IPS-18a (cell line): ENCODE measurements around the gene TUBGCP4.

Experiments used
- H3K27ac ChIP-seq: one replicate; pipeline ENCODE4 v1.5.1; 2013; ENCODE audit warnings: low read length
- H3K27me3 ChIP-seq: one replicate; pipeline ENCODE4 v1.6.1; 2013; ENCODE audit warnings: mild to moderate bottlenecking, low read length; ENCODE audit not compliant: control insufficient read depth, insufficient read depth
- H3K36me3 ChIP-seq: one replicate; pipeline ENCODE4 v1.6.1; 2013; ENCODE audit warnings: low read depth, low read length; ENCODE audit not compliant: control insufficient read depth
- H3K4me1 ChIP-seq: one replicate; pipeline ENCODE4 v1.6.1; 2013; ENCODE audit warnings: low read depth, low read length; ENCODE audit not compliant: control insufficient read depth
- H3K4me3 ChIP-seq: one replicate; pipeline ENCODE4 v1.5.1; 2013; ENCODE audit warnings: low read length
- H3K9ac ChIP-seq: one replicate; pipeline ENCODE4 v1.6.1; 2013; ENCODE audit warnings: mild to moderate bottlenecking, low read length, moderate library complexity
- H3K9me3 ChIP-seq: one replicate; pipeline ENCODE4 v1.6.1; 2013; ENCODE audit warnings: low read depth, low read length; ENCODE audit not compliant: control insufficient read depth

The TUBGCP4 gene, protein sequence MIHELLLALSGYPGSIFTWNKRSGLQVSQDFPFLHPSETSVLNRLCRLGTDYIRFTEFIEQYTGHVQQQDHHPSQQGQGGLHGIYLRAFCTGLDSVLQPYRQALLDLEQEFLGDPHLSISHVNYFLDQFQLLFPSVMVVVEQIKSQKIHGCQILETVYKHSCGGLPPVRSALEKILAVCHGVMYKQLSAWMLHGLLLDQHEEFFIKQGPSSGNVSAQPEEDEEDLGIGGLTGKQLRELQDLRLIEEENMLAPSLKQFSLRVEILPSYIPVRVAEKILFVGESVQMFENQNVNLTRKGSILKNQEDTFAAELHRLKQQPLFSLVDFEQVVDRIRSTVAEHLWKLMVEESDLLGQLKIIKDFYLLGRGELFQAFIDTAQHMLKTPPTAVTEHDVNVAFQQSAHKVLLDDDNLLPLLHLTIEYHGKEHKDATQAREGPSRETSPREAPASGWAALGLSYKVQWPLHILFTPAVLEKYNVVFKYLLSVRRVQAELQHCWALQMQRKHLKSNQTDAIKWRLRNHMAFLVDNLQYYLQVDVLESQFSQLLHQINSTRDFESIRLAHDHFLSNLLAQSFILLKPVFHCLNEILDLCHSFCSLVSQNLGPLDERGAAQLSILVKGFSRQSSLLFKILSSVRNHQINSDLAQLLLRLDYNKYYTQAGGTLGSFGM

DNA sequence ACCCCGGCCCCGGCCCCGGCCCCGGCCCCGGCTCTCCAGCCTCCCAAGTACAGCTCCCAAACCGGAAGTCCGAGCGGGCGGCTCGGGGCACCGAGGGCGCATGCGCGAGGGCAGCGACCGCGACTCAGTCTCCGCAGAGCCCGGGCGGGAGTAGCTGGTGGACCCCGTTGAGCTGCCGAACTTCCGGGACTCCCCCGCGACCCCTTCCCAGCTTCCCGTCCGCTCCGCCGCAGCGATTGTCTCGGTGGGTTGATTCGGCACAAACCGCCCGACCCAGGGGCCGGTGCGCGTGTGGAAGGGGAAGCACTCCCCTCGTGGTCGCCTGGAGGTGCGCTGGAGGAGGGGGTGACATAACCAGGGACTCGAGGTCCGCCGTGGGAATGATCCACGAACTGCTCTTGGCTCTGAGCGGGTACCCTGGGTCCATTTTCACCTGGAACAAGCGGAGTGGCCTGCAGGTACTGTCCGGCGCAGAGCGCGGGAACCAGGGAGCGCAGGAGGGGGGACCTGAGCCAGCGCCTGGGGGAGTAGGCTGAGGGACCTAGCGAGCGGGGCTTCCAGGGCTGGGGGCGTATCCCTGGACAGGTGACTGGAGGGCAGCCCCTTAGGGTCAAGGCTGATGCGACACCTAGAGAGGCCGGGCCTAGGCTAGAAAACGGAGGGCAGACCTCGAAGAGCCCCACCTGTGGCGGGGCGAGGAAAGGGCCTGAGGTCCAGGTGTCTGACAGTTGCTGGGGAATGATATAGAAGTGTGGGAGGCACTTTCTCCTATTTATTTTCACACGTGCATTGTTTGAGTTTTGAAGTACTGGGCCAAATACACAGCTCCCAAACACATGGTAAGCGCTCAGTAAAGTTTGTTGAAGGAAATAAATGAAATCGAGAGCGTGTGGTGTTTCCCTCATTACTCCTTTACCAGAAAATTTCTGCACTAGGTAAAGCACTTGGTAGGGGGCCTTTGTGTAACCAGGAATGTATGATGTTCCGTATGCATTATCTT is at the start of gene TUBGCP4, which contains the start of gene ZSCAN29:
TUBGCP4 (plus strand) TSS at position 127 of the 1,000 bp plus-strand sequence; CDS start at position 381, 254 bp downstream.
ZSCAN29 (minus strand) TSS at position 69 of the 1,000 bp plus-strand sequence. CDS start 1,130 bp downstream, outside the sequence.
- Histone ChIP-seq H3K9me3 (no peaks in the 10 kb centered on the region), H3K36me3 (peaks cover 25% of the 10 kb centered on the region), H3K27ac (no peak within 1 kb of the TSS), H3K9ac (peak within 1 kb of the TSS; percentile 85), H3K4me1 (peaks cover 16% of the 10 kb centered on the region), H3K4me3 (peak within 1 kb of the TSS; percentile 96), H3K27me3 (no peaks in the 10 kb centered on the region)

GRCh38 chr15:43325039-43325684 is 45.7 kb upstream of the TUBGCP4 start:
- Histone ChIP-seq H3K36me3 (peaks cover 6% of the 10 kb centered on the region), H3K4me1 (peaks cover 6% of the 10 kb centered on the region), H3K4me3 (no peak overlapping the region), H3K9ac (no peak overlapping the region), H3K27me3 (no peaks in the 10 kb centered on the region), H3K9me3 (no peaks in the 10 kb centered on the region), H3K27ac (no peak overlapping the region)

GRCh38 chr15:43329217-43329959 is 41.5 kb upstream of the TUBGCP4 start:
- Histone ChIP-seq H3K9me3 (no peaks in the 10 kb centered on the region), H3K4me1 (peaks cover 9% of the 10 kb centered on the region), H3K9ac (peak overlapping the region; percentile 80), H3K27me3 (no peaks in the 10 kb centered on the region), H3K4me3 (peak overlapping the region; percentile 90), H3K36me3 (peaks cover 6% of the 10 kb centered on the region), H3K27ac (no peak overlapping the region)

DNA sequence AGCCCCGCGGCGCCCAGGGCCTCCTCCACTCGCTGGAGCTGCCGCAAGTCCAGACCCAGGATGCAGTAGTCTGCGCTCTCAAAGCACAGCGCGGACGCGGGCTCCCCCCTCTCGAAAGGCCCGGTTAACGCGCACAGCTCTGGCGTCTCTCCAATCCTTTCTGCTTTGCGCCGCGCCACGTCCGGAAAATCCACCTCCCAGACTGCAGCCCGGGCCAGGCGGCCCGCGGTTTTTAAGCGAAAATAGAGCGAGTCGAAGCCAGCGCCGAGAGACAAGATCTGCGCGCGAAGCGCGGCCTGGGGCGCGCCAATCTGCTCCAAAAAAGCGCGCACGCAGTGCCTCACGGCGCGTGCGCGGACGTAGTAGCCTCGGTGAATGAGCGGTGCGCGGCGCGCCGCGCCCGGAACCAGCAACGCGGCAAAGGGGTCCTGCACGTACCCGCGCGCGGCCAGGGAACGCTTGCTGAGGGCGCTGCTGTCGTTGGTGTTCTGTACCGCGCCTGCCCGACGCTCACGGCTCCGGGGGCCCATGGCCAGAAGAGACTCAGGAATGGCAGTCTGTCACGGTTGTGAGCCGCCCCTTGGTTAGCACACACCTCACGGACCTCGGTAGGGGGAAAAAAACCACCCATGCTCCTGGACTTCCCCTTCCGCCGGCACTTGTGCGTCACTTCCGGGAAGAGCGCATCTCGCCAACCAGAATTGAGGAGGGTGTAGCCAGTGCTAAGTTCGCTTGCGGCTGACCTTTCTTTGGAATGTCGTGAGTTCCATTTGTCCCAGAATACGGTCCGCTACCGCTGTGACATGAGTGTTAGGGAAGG is 40.7 kb upstream of the TUBGCP4 start, which contains the start of gene LCMT2:
LCMT2 (minus strand) TSS at position 614 of the 820 bp plus-strand sequence; CDS start at position 530, 84 bp downstream.
- H3K27ac ChIP-seq: peak within 1 kb of the TSS; percentile 17
- no peaks in the 10 kb centered on the region for H3K9me3 ChIP-seq
- peaks cover 9% of the 10 kb centered on the region for H3K4me1 ChIP-seq
- peaks cover 6% of the 10 kb centered on the region for H3K36me3 ChIP-seq
- peak within 1 kb of the TSS; percentile 90 for H3K4me3 ChIP-seq
- peak within 1 kb of the TSS; percentile 80 for H3K9ac ChIP-seq
- H3K27me3 ChIP-seq: no peaks in the 10 kb centered on the region

GRCh38 chr15:43330780-43331087 is 40.2 kb upstream of the TUBGCP4 start:
- peaks cover 9% of the 10 kb centered on the region for H3K4me1 ChIP-seq
- H3K9ac ChIP-seq: peak overlapping the region; percentile 80
- peak overlapping the region; percentile 90 for H3K4me3 ChIP-seq
- no peaks in the 10 kb centered on the region for H3K9me3 ChIP-seq
- H3K36me3 ChIP-seq: peaks cover 7% of the 10 kb centered on the region
- H3K27me3 ChIP-seq: no peaks in the 10 kb centered on the region
- no peak overlapping the region for H3K27ac ChIP-seq

GRCh38 chr15:43346305-43346704 is 24.6 kb upstream of the TUBGCP4 start:
- Histone ChIP-seq H3K36me3 (peaks cover 15% of the 10 kb centered on the region), H3K27me3 (no peaks in the 10 kb centered on the region), H3K4me1 (no peaks in the 10 kb centered on the region), H3K4me3 (no peak overlapping the region), H3K27ac (no peak overlapping the region), H3K9ac (no peak overlapping the region), H3K9me3 (no peaks in the 10 kb centered on the region)

DNA sequence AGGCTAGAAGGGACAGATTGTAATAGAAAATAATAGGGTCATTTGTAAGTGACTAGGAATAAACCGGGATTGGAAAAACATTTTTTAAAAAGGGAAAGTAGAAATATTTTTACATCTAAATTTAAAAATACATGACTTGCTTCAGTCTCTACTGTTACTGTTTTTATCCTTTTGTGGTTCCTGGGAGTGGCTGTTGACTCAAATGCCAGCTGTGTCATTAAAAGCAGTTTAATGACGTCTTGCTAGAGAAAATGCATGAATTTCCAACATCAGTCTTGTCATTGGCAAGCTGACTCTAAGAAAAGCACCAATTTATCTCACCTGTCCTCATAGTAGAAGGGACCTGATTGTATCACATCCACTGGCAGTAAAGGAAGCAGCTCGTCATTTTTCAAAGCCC is 23.8 kb upstream of the TUBGCP4 start:
- H3K4me1 ChIP-seq: no peaks in the 10 kb centered on the region
- H3K27me3 ChIP-seq: no peaks in the 10 kb centered on the region
- H3K9me3 ChIP-seq: no peaks in the 10 kb centered on the region
- no peak overlapping the region for H3K9ac ChIP-seq
- H3K27ac ChIP-seq: no peak overlapping the region
- H3K36me3 ChIP-seq: peaks cover 23% of the 10 kb centered on the region
- no peak overlapping the region for H3K4me3 ChIP-seq

DNA sequence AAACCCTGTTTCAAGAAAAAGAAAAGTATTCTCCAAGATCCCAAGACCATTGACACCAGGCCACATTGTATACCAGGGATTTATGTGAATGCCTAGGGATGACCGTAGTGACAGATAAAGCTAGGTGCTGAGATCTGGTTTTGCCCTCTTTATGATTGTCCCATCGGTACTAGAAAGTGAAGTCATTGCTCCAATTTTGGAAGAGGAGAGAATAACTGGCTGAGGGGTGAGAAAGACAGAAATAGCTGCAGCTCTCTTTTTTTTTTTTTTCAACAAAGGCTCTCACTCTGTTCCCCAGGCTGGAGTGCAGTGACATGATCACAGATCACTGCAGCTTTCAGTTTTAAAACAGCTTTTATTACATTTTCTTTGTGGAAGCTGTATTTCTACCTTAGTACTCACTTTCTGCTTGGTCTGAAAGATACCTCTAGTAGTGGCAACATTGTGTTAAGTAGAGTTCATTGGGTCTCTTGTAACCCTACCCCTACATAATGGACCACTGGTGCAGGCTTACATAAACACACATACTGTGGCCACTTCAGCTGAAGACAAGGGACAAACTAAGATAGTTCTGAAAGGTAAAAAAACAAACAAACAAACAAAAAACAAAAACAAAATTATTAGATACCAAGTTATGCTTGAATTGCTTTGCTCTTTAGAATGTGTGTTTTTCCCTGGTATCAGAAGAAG is 18.1 kb upstream of the TUBGCP4 start:
- H3K9me3 ChIP-seq: no peaks in the 10 kb centered on the region
- H3K4me1 ChIP-seq: no peaks in the 10 kb centered on the region
- H3K9ac ChIP-seq: no peak overlapping the region
- H3K4me3 ChIP-seq: no peak overlapping the region
- no peaks in the 10 kb centered on the region for H3K27me3 ChIP-seq
- H3K27ac ChIP-seq: no peak overlapping the region
- H3K36me3 ChIP-seq: peaks cover 19% of the 10 kb centered on the region

DNA sequence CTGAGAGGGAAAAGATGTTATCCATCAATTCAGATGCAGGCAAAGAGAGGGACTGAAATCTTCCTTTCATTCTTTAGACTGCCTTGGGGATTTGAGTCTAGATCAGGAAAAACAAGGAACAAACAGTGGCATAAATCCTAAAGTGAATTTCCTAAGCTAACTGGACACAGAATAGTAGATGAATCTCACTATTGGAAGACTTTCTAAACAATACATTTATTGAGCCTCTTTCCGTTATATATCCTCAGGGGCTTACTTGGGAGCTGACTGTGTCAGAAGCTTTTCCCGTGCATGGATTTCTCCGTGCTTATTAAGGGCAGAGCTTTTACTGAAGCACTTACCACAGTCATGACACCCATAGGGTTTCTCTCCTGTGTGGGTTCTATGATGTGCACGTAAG is 10.1 kb upstream of the TUBGCP4 start:
- H3K9ac ChIP-seq: no peak overlapping the region
- peaks cover 21% of the 10 kb centered on the region for H3K9me3 ChIP-seq
- H3K27ac ChIP-seq: no peak overlapping the region
- peaks cover 57% of the 10 kb centered on the region for H3K36me3 ChIP-seq
- no peak overlapping the region for H3K4me3 ChIP-seq
- no peaks in the 10 kb centered on the region for H3K4me1 ChIP-seq
- no peaks in the 10 kb centered on the region for H3K27me3 ChIP-seq
